MM.1S (cell line): ENCODE data around the gene ARL14EPL.
"Not testable (repeated sequence)": the region's sequence is repeated elsewhere in the genome, so short reads cannot be mapped to it uniquely, and the experiment has no call there.

Source experiments
- DNase-seq: peaks from one replicate; pipeline ENCODE4 v3.0.0-alpha.2; 2015
- H2AFZ ChIP-seq: fragments of 300-600 bp; sonication (generic); 2 replicates; pipeline ENCODE4 v1.6.0; 2016; ENCODE audit warnings: antibody characterized with exemption, low read length
- H3F3A ChIP-seq: fragments of 300-600 bp; sonication (generic); 2 replicates; pipeline ENCODE4 v1.6.1; 2016; ENCODE audit warnings: mild to moderate bottlenecking, antibody characterized with exemption, low read length, moderate library complexity, mixed read lengths; ENCODE audit not compliant: insufficient read depth
- H3K27ac ChIP-seq: fragments of 300-600 bp; sonication (generic); 2 replicates; pipeline ENCODE4 v1.5.1; 2016; ENCODE audit warnings: mild to moderate bottlenecking, low read length
- H3K27me3 ChIP-seq: fragments of 300-600 bp; sonication (generic); replicated peaks from 2 replicates; pipeline ENCODE4 v1.6.0; 2016; ENCODE audit warnings: low read length; ENCODE audit not compliant: insufficient read depth
- H3K36me3 ChIP-seq: fragments of 300-600 bp; sonication (generic); replicated peaks from 2 replicates; pipeline ENCODE4 v1.6.1; 2016; ENCODE audit warnings: mild to moderate bottlenecking, low read length, mixed read lengths; ENCODE audit not compliant: insufficient read depth
- H3K4me1 ChIP-seq: fragments of 300-600 bp; sonication (generic); 2 replicates; pipeline ENCODE4 v1.6.1; 2016; ENCODE audit warnings: low read length, mixed read lengths
- H3K4me2 ChIP-seq: fragments of 300-600 bp; sonication (generic); 2 replicates; pipeline ENCODE4 v1.6.0; 2016; ENCODE audit warnings: low read depth, low read length
- H3K4me3 ChIP-seq: fragments of 300-600 bp; sonication (generic); 2 replicates; pipeline ENCODE4 v1.5.1; 2016; ENCODE audit warnings: low read length, mixed read lengths
- H3K79me2 ChIP-seq: fragments of 300-600 bp; sonication (generic); 2 replicates; pipeline ENCODE4 v1.6.1; 2016; ENCODE audit warnings: mixed run types, low read length, mixed read lengths
- H3K9ac ChIP-seq: fragments of 300-600 bp; sonication (generic); 2 replicates; pipeline ENCODE4 v1.6.1; 2016; ENCODE audit warnings: low read length, mixed read lengths
- H3K9me2 ChIP-seq: fragments of 300-600 bp; sonication (generic); replicated peaks from 2 replicates; pipeline ENCODE4 v1.6.1; 2016; ENCODE audit warnings: mild to moderate bottlenecking, low read length, mixed read lengths; ENCODE audit not compliant: insufficient read depth
- H3K9me3 ChIP-seq: fragments of 300-600 bp; sonication (generic); replicated peaks from 2 replicates; pipeline ENCODE4 v1.6.1; 2016; ENCODE audit warnings: mild to moderate bottlenecking, low read length, mixed read lengths; ENCODE audit not compliant: insufficient read depth
- H4K20me1 ChIP-seq: fragments of 300-600 bp; sonication (generic); 2 replicates; pipeline ENCODE4 v1.6.1; 2016; ENCODE audit warnings: mild to moderate bottlenecking, low read length, moderate library complexity, mixed read lengths; ENCODE audit not compliant: insufficient read depth
- CTCF ChIP-seq: fragments of 300-600 bp; sonication (generic); IDR thresholded peaks from 2 replicates; pipeline ENCODE4 v1.5.1; 2016; ENCODE audit warnings: antibody characterized with exemption, low read length, mixed read lengths
- EZH2 ChIP-seq: fragments of 300-600 bp; sonication (generic); optimal IDR thresholded peaks from 2 replicates; pipeline ENCODE3; 2017; ENCODE audit warnings: low read depth, mild to moderate bottlenecking, antibody characterized with exemption, low read length, mixed read lengths
- EZH2phosphoT487 ChIP-seq: fragments of 300-600 bp; sonication (generic); IDR thresholded peaks from 2 replicates; pipeline ENCODE4 v1.6.1; 2018; ENCODE audit warnings: antibody characterized with exemption, low read length

Gene ARL14EPL

GRCh38 chr5:116084287-116084691 is 52.0 kb downstream of the ARL14EPL start:
- peak overlapping the region; percentile 84; the same call in 1 of the 2 replicates for H3K9ac ChIP-seq
- H3K36me3 ChIP-seq = no peaks in the 10 kb centered on the region
- no peaks in the 10 kb centered on the region for H4K20me1 ChIP-seq
- no peaks in the 10 kb centered on the region for H3F3A ChIP-seq
- peaks cover 15% of the 10 kb centered on the region for H3K79me2 ChIP-seq
- no peaks in the 10 kb centered on the region for H3K9me3 ChIP-seq
- peak overlapping the region; percentile 85 for H3K4me3 ChIP-seq
- H3K4me1 ChIP-seq = peaks cover 6% of the 10 kb centered on the region; the same call in 1 of the 2 replicates
- H3K4me2 ChIP-seq = peak overlapping the region; percentile 93
- H3K9me2 ChIP-seq = no peaks in the 10 kb centered on the region
- H3K27ac ChIP-seq = no peak overlapping the region
- TF ChIP-seq EZH2phosphoT487 (no peak), CTCF (no peak), EZH2 (no peak)
- H3K27me3 ChIP-seq = no peaks in the 10 kb centered on the region
- peak overlapping the region; percentile 49 for H2AFZ ChIP-seq
- DNase-seq = no peak

GRCh38 chr5:116084871-116085715 is 52.8 kb downstream of the ARL14EPL start, which contains the start of gene COMMD10:
COMMD10 (plus strand) TSS chr5:116085025.
- no peaks in the 10 kb centered on the region for H3K36me3 ChIP-seq
- peak; percentile 67 for DNase-seq
- H3K27me3 ChIP-seq = no peaks in the 10 kb centered on the region
- H3K4me1 ChIP-seq = peaks cover 6% of the 10 kb centered on the region; the same call in 1 of the 2 replicates
- no peaks in the 10 kb centered on the region for H3F3A ChIP-seq
- H3K79me2 ChIP-seq = peaks cover 15% of the 10 kb centered on the region
- H3K4me2 ChIP-seq = peak within 1 kb of the TSS; percentile 93
- peak within 1 kb of the TSS; percentile 49 for H2AFZ ChIP-seq
- peak within 1 kb of the TSS; percentile 85 for H3K4me3 ChIP-seq
- no peaks in the 10 kb centered on the region for H3K9me3 ChIP-seq
- peak within 1 kb of the TSS; percentile 46; the same call in 1 of the 2 replicates for H3K27ac ChIP-seq
- no peaks in the 10 kb centered on the region for H3K9me2 ChIP-seq
- TF ChIP-seq CTCF (no peak), EZH2 (no peak), EZH2phosphoT487 (no peak)
- H3K9ac ChIP-seq = peak within 1 kb of the TSS; percentile 84
- no peaks in the 10 kb centered on the region for H4K20me1 ChIP-seq

- not testable (repeated sequence) for H3K9me2 ChIP-seq, H3K4me1 ChIP-seq, H3K36me3 ChIP-seq, DNase-seq, H3K27me3 ChIP-seq, H3F3A ChIP-seq, H3K4me3 ChIP-seq, H3K9ac ChIP-seq, H4K20me1 ChIP-seq, H2AFZ ChIP-seq, H3K9me3 ChIP-seq, H3K4me2 ChIP-seq, H3K27ac ChIP-seq
- H3K79me2 ChIP-seq = peaks cover 15% of the 10 kb centered on the region
These were observed 54.0 kb downstream of the ARL14EPL start for GRCh38 chr5:116086309-116086708.

GRCh38 chr5:116088062-116088461 is 55.8 kb downstream of the ARL14EPL start:
- no peak for DNase-seq
- H3K4me2 ChIP-seq = no peak overlapping the region

More at GRCh38 chr5:116088062-116088461, 55.8 kb downstream of the ARL14EPL start:
- TF ChIP-seq EZH2phosphoT487 = no peak
- TF ChIP-seq CTCF = no peak
- TF ChIP-seq EZH2 = no peak
- no peak overlapping the region for H2AFZ ChIP-seq
- H3K27ac ChIP-seq = no peak overlapping the region
- H3K4me1 ChIP-seq = peaks cover 6% of the 10 kb centered on the region; the same call in 1 of the 2 replicates
- H3K27me3 ChIP-seq = no peaks in the 10 kb centered on the region
- H3K9me3 ChIP-seq = no peaks in the 10 kb centered on the region
- H4K20me1 ChIP-seq = no peaks in the 10 kb centered on the region
- 0 out of 2 replicates have a peak, but pooled peaks cover under 1% of the 10 kb centered on the region for H3K36me3 ChIP-seq
- H3K79me2 ChIP-seq = peaks cover 15% of the 10 kb centered on the region
- H3F3A ChIP-seq = no peaks in the 10 kb centered on the region
- H3K4me3 ChIP-seq = no peak overlapping the region
- no peaks in the 10 kb centered on the region for H3K9me2 ChIP-seq
- no peak overlapping the region for H3K9ac ChIP-seq
